GM23338 (cell line): ENCODE measurements around the gene RELN. TPM values are rescaled to one million over a fixed set of nuclear protein-coding genes. Genes with fewer than 3 reads are reported as not detected.

Source experiments
- ATAC-seq: fragments of 200-7000 bp; cut with Tn5 transposase; 3 replicates; pipeline ENCODE4 v1.9.1; 2020
- DNase-seq: peaks from one replicate; pipeline ENCODE4 v3.0.0-alpha.2; 2015; ENCODE audit warnings: low spot score
- H2AFZ ChIP-seq: fragments of 200-600 bp; sonication (generic); 2 replicates; pipeline ENCODE4 v1.8.0; 2016; ENCODE audit warnings: antibody characterized with exemption, mild to moderate bottlenecking, moderate library complexity
- H3F3A ChIP-seq: fragments of 200-600 bp; sonication (generic); replicated peaks from 2 replicates; pipeline ENCODE4 v1.8.0; 2017; ENCODE audit warnings: antibody characterized with exemption, mixed run types, low read depth
- H3K27ac ChIP-seq: fragments of 200-600 bp; sonication (generic); 2 replicates; pipeline ENCODE4 v1.6.1; 2016; ENCODE audit warnings: low read depth
- H3K27me3 ChIP-seq: fragments of 200-600 bp; sonication (generic); 2 replicates; pipeline ENCODE4 v1.8.0; 2016; ENCODE audit warnings: mild to moderate bottlenecking, mixed run types, moderate library complexity; ENCODE audit not compliant: insufficient read depth
- H3K36me3 ChIP-seq: fragments of 200-600 bp; sonication (generic); 2 replicates; pipeline ENCODE4 v1.8.0; 2016; ENCODE audit warnings: mild to moderate bottlenecking; ENCODE audit not compliant: insufficient read depth
- H3K4me1 ChIP-seq: fragments of 200-600 bp; sonication (generic); 2 replicates; pipeline ENCODE4 v1.8.0; 2016; ENCODE audit warnings: mild to moderate bottlenecking, moderate library complexity; ENCODE audit not compliant: insufficient read depth
- H3K4me2 ChIP-seq: fragments of 200-600 bp; sonication (generic); 2 replicates; pipeline ENCODE4 v1.7.1; 2017; ENCODE audit warnings: mixed run types
- H3K4me3 ChIP-seq: fragments of 200-600 bp; sonication (generic); 2 replicates; pipeline ENCODE4 v1.6.1; 2016; ENCODE audit warnings: mixed run types
- H3K79me2 ChIP-seq: fragments of 200-600 bp; sonication (generic); replicated peaks from 2 replicates; pipeline ENCODE4 v1.8.0; 2017; ENCODE audit warnings: mild to moderate bottlenecking; ENCODE audit not compliant: insufficient read depth
- H3K9me2 ChIP-seq: fragments of 200-600 bp; sonication (generic); 2 replicates; pipeline ENCODE4 v1.8.0; 2017; ENCODE audit not compliant: insufficient read depth
- H4K20me1 ChIP-seq: fragments of 200-600 bp; sonication (generic); replicated peaks from 2 replicates; pipeline ENCODE4 v1.8.0; 2017; ENCODE audit warnings: mild to moderate bottlenecking; ENCODE audit not compliant: insufficient read depth
- H3K27ac Mint-ChIP-seq: 2 replicates; pipeline ENCODE4 v1.8.0; 2020; ENCODE audit warnings: inconsistent platforms, mild to moderate bottlenecking, moderate library complexity, mixed read lengths
- H3K27me3 Mint-ChIP-seq: 3 replicates; pipeline ENCODE4 v1.8.0; 2022; ENCODE audit warnings: low read depth, mild to moderate bottlenecking, moderate library complexity, mixed read lengths, inconsistent platforms; ENCODE audit not compliant: insufficient read depth, poor library complexity
- H3K36me3 Mint-ChIP-seq: 3 replicates; pipeline ENCODE4 v1.8.0; 2021; ENCODE audit warnings: low read depth, mild to moderate bottlenecking, inconsistent platforms, moderate library complexity, mixed read lengths
- H3K4me1 Mint-ChIP-seq: 3 replicates; pipeline ENCODE4 v1.8.0; 2020; ENCODE audit warnings: mild to moderate bottlenecking, inconsistent platforms, mixed read lengths
- H3K4me3 Mint-ChIP-seq: 3 replicates; pipeline ENCODE4 v1.8.0; 2021; ENCODE audit warnings: moderate library complexity, mild to moderate bottlenecking, inconsistent platforms, mixed read lengths
- H3K9me3 Mint-ChIP-seq: 3 replicates; pipeline ENCODE4 v1.8.0; 2020; ENCODE audit warnings: moderate library complexity, mild to moderate bottlenecking, inconsistent platforms, mixed read lengths
- CREB1 ChIP-seq: fragments of 250-450 bp; sonication (Bioruptor Pico); IDR thresholded peaks from 2 replicates; pipeline ENCODE4 v1.5.0; 2020; ENCODE audit warnings: low read depth, mild to moderate bottlenecking, moderate library complexity
- CTCF ChIP-seq, 2 experiments: fragments of 200-600 bp in 1 of 2; sonication (generic) in 1 of 2; conservative IDR thresholded peaks; 2 replicates each; pipeline versions ENCODE4 v1.5.1 to v1.6.1; 2016 to 2017; ENCODE audit warnings: antibody characterized with exemption in 2 of 2, low read depth in 2 of 2, mild to moderate bottlenecking in 2 of 2, moderate library complexity in 1 of 2
- ETS1 ChIP-seq: IDR thresholded peaks from 2 replicates; pipeline ENCODE4 v1.6.1; 2016; ENCODE audit warnings: antibody characterized with exemption
- EZH2 ChIP-seq: fragments of 200-600 bp; sonication (generic); IDR thresholded peaks from one replicate; pipeline ENCODE4 v1.8.0; 2017; ENCODE audit warnings: antibody characterized with exemption, mild to moderate bottlenecking, low read depth; ENCODE audit not compliant: unreplicated experiment
- EZH2phosphoT487 ChIP-seq: fragments of 200-600 bp; sonication (generic); IDR thresholded peaks from one replicate; pipeline ENCODE4 v1.8.1; 2018; ENCODE audit warnings: antibody characterized with exemption; ENCODE audit not compliant: unreplicated experiment
- JUNB ChIP-seq: IDR thresholded peaks from one replicate; pipeline ENCODE4 v1.6.1; 2016; ENCODE audit warnings: antibody characterized with exemption; ENCODE audit not compliant: unreplicated experiment
- POLR2AphosphoS5 ChIP-seq: IDR thresholded peaks from 2 replicates; pipeline ENCODE4 v1.6.1; 2016; ENCODE audit warnings: antibody characterized with exemption, low read depth
- REST ChIP-seq: IDR thresholded peaks from one replicate; pipeline ENCODE4 v1.6.1; 2018; ENCODE audit warnings: antibody characterized with exemption; ENCODE audit not compliant: unreplicated experiment
- STAT1 ChIP-seq: IDR thresholded peaks from one replicate; pipeline ENCODE4 v1.6.1; 2016; ENCODE audit warnings: antibody characterized with exemption; ENCODE audit not compliant: unreplicated experiment
- ZNF114 ChIP-seq: fragments of 250-450 bp; sonication (Bioruptor Pico); IDR thresholded peaks from 2 replicates; pipeline ENCODE4 v1.5.0; 2020; ENCODE audit warnings: mild to moderate bottlenecking, moderate library complexity
- ZNF462 ChIP-seq: fragments of 250-450 bp; sonication (Bioruptor Pico); IDR thresholded peaks from 2 replicates; pipeline ENCODE4 v1.5.0; 2020; ENCODE audit warnings: mild to moderate bottlenecking, moderate library complexity
- polyA plus RNA-seq: library from polyadenylated mRNA; unstranded; fragments of >200 nt; fragmentation: Nextera tagmentation; extraction: Ambion mirVana; gene quantifications from 2 replicates; pipeline ENCODE4 v1.2.1, GENCODE V29; 2016
- total RNA-seq: library from RNA; depleted of rRNA; stranded (reverse); fragments of >200 nt; shearing (Covaris generic); gene quantifications from 2 replicates; pipeline ENCODE4 v1.2.3, GENCODE V29; 2014

The RELN gene
- total and polyA plus RNA-seq, 2 experiments from 2014 or later: 0.10 to 0.76 TPM

GRCh38 chr7:103766660-103767059, 222.8 kb downstream of the RELN start (continued):
- TF ChIP-seq ETS1: no peak

- Histone ChIP-seq H3K4me1 (peaks cover 12% of the 10 kb centered on the region), H3K4me3 (no peak overlapping the region), H3K27me3 (no peaks in the 10 kb centered on the region), H3K27ac (no peak overlapping the region), H3K4me2 (0 out of 2 replicates have a peak overlapping the region, but pooled peaks have one; percentile 17), H3F3A (no peaks in the 10 kb centered on the region), H3K9me2 (0 out of 2 replicates have a peak, but pooled peaks cover 5% of the 10 kb centered on the region), H2AFZ (peak overlapping the region; percentile 45; the same call in 1 of the 2 replicates), H4K20me1 (no peaks in the 10 kb centered on the region), H3K79me2 (no peaks in the 10 kb centered on the region), H3K36me3 (no peaks in the 10 kb centered on the region)
- H3K4me3 Mint-ChIP-seq: no peak overlapping the region
- peak; percentile 93 for ATAC-seq
- H3K27ac Mint-ChIP-seq: no peak overlapping the region
- H3K36me3 Mint-ChIP-seq: no peaks in the 10 kb centered on the region
- peak; percentile 40 for DNase-seq
- peaks cover 4% of the 10 kb centered on the region for H3K27me3 Mint-ChIP-seq
- peaks cover 16% of the 10 kb centered on the region; the same call in 2 of the 3 replicates for H3K4me1 Mint-ChIP-seq
- H3K9me3 Mint-ChIP-seq: no peaks in the 10 kb centered on the region
- TF ChIP-seq EZH2: no peak
- no peak for TF ChIP-seq REST
- TF ChIP-seq CTCF (conservative IDR thresholded peaks at IDR 0.05; ENCODE audit: low read depth in 2 of 2): no peak
- TF ChIP-seq POLR2AphosphoS5: no peak
- no peak for TF ChIP-seq CREB1
- TF ChIP-seq STAT1: no peak
- TF ChIP-seq JUNB: no peak
- TF ChIP-seq ZNF114 (CRISPR knock-in tag): no peak
- TF ChIP-seq ZNF462 (CRISPR knock-in tag): no peak
- TF ChIP-seq EZH2phosphoT487: no peak
- no peak for TF ChIP-seq ETS1
Observed at GRCh38 chr7:103765901-103766300, 223.6 kb downstream of the RELN start.
